HepG2 (cell line): ENCODE measurements around the gene TNRC18. TPM values are rescaled to one million over a fixed set of nuclear protein-coding genes. Genes with fewer than 3 reads are reported as not detected.

Experiments used
- ATAC-seq: fragments of 200-7000 bp; cut with Tn5 transposase; 3 replicates; pipeline ENCODE4 v1.9.1; 2020; ENCODE audit warnings: mild to moderate bottlenecking, moderate library complexity
- BruUV-seq: library from RNA; stranded (reverse); fragments of 400-500 nt; replicated peaks from 2 replicates; lab custom pipeline; 2021; lab: Mats Ljungman, UMichigan
- CTCF ChIA-PET: fragments of 300-600 bp; formaldehyde crosslinking; extraction: SDS; loops from one replicate; lab custom pipeline; 2021; ENCODE audit warnings: low total read pairs, inconsistent platforms, low intra/inter-chr PET ratio; lab: Yijun Ruan, JAX
- POLR2A ChIA-PET: fragments of 350-600 bp; sonication (Branson Sonifier 250); formaldehyde crosslinking; loops from one replicate; lab custom pipeline; 2020; ENCODE audit warnings: antibody characterized with exemption, inconsistent platforms; lab: Yijun Ruan, JAX
- DNase-seq: peaks from one replicate; pipeline ENCODE4 v3.0.0-alpha.2; 2015; ENCODE audit warnings: low spot score
- FAIRE-seq: peaks from 3 replicates; lab custom pipeline; 2011; peaks lifted over from hg19 to GRCh38; lab: Jason Lieb, UNC
- H2AFZ ChIP-seq: one replicate; pipeline ENCODE4 v1.6.1; 2011; ENCODE audit warnings: low read length, inconsistent platforms
- H3K27ac ChIP-seq: fragments of 300-600 bp; 3 replicates; pipeline ENCODE4 v1.8.0; 2011; ENCODE audit warnings: mixed run types, mild to moderate bottlenecking, mixed read lengths, low read length, inconsistent platforms; ENCODE audit not compliant: insufficient read depth; ENCODE audit errors: extremely low read length
- H3K27me3 ChIP-seq, 2 experiments: fragments of 200-600 bp in 1 of 2; 2 replicates in 1 of 2; 3 replicates in 1 of 2; pipeline versions ENCODE4 v1.6.0 to v1.8.0; 2011; ENCODE audit warnings: low read length in 2 of 2, mild to moderate bottlenecking in 2 of 2, moderate library complexity in 2 of 2, inconsistent platforms in 1 of 2; ENCODE audit not compliant: insufficient read depth in 2 of 2, control insufficient read depth in 1 of 2
- H3K36me3 ChIP-seq, 2 experiments: fragments of 200-600 bp in 1 of 2; replicated peaks in 1 of 2; 2 replicates in 1 of 2; 3 replicates in 1 of 2; pipeline versions ENCODE4 v1.5.1 to v1.8.0; 2011; ENCODE audit warnings: low read length in 2 of 2, inconsistent platforms in 1 of 2; ENCODE audit not compliant: insufficient read depth in 2 of 2, control insufficient read depth in 1 of 2
- H3K4me1 ChIP-seq: 2 replicates; pipeline ENCODE4 v1.5.1; 2012; ENCODE audit warnings: low read length, inconsistent platforms; ENCODE audit not compliant: insufficient read depth
- H3K4me2 ChIP-seq: 2 replicates; pipeline ENCODE4 v1.6.0; 2011; ENCODE audit warnings: low read depth, low read length, inconsistent platforms
- H3K4me3 ChIP-seq, 3 experiments: fragments of 200-600 bp in 1 of 3; sonication (generic), shearing (Covaris generic) in 1 of 3; replicated peaks in 1 of 3; 2 replicates each; pipeline ENCODE4 v1.5.1; 2011 to 2016; ENCODE audit warnings: low read length in 3 of 3, inconsistent platforms in 2 of 3, low read depth in 2 of 3, mild to moderate bottlenecking in 2 of 3, control low read depth in 1 of 3, mixed read lengths in 1 of 3; ENCODE audit not compliant: insufficient read depth in 1 of 3
- H3K79me2 ChIP-seq: one replicate; pipeline ENCODE4 v1.6.1; 2011; ENCODE audit warnings: low read length, inconsistent platforms; ENCODE audit not compliant: insufficient read depth
- H3K9ac ChIP-seq: 2 replicates; pipeline ENCODE4 v1.6.0; 2011; ENCODE audit warnings: mild to moderate bottlenecking, low read depth, low read length, inconsistent platforms; ENCODE audit not compliant: insufficient read depth
- H3K9me3 ChIP-seq: 2 replicates; pipeline ENCODE4 v1.5.1; 2012; ENCODE audit warnings: mild to moderate bottlenecking, low read length
- H4K20me1 ChIP-seq: 2 replicates; pipeline ENCODE4 v1.6.0; 2011; ENCODE audit warnings: inconsistent platforms, mild to moderate bottlenecking, low read length, moderate library complexity; ENCODE audit not compliant: insufficient read depth
- CCAR2 ChIP-seq: fragments of 200-400 bp; formaldehyde crosslinking; optimal IDR thresholded peaks from 2 replicates; pipeline ENCODE3; 2018; ENCODE audit warnings: low read depth, mild to moderate bottlenecking, low read length, moderate library complexity
- ETV5 ChIP-seq: IDR thresholded peaks from 2 replicates; pipeline ENCODE4 v1.6.1; 2018; ENCODE audit warnings: missing biosample characterization, missing genetic modification reagents, inconsistent platforms, borderline replicate concordance
- GZF1 ChIP-seq: sonication (generic); formaldehyde crosslinking; IDR thresholded peaks from 2 replicates; pipeline ENCODE4 v1.5.1; 2020; ENCODE audit warnings: mild to moderate bottlenecking, missing genetic modification reagents
- MATR3 ChIP-seq: sonication (generic); formaldehyde crosslinking; IDR thresholded peaks from 2 replicates; pipeline ENCODE4 v1.4.0; 2020; ENCODE audit warnings: missing genetic modification reagents
- MIXL1 ChIP-seq: IDR thresholded peaks from 2 replicates; pipeline ENCODE4 v1.6.1; 2016
- ONECUT2 ChIP-seq: sonication (generic); formaldehyde crosslinking; IDR thresholded peaks from 2 replicates; pipeline ENCODE4 v1.4.0; 2020; ENCODE audit warnings: missing genetic modification reagents
- PTBP1 ChIP-seq: fragments of 200-400 bp; formaldehyde crosslinking; IDR thresholded peaks from 2 replicates; pipeline ENCODE4 v1.6.1; 2018; ENCODE audit warnings: low read length, low read depth; ENCODE audit not compliant: poor library complexity, severe bottlenecking
- RBFOX2 ChIP-seq: fragments of 200-400 bp; formaldehyde crosslinking; IDR thresholded peaks from 2 replicates; pipeline ENCODE4 v1.6.1; 2017; ENCODE audit warnings: low read depth, mild to moderate bottlenecking, low read length
- SALL1 ChIP-seq: sonication (generic); formaldehyde crosslinking; IDR thresholded peaks from 2 replicates; pipeline ENCODE4 v1.8.0; 2022; ENCODE audit warnings: mild to moderate bottlenecking, missing genetic modification reagents
- TBX2 ChIP-seq: sonication (generic); formaldehyde crosslinking; IDR thresholded peaks from 2 replicates; pipeline ENCODE4 v1.5.0; 2020; ENCODE audit warnings: missing genetic modification reagents, mild to moderate bottlenecking, borderline replicate concordance
- XRCC5 ChIP-seq: fragments of 200-400 bp; formaldehyde crosslinking; optimal IDR thresholded peaks from 2 replicates; pipeline ENCODE3; 2017; ENCODE audit warnings: mild to moderate bottlenecking, low read length
- ZBTB49 ChIP-seq: sonication (generic); formaldehyde crosslinking; IDR thresholded peaks from 2 replicates; pipeline ENCODE4 v1.4.0; 2020; ENCODE audit warnings: missing genetic modification reagents, borderline replicate concordance
- ZNF24 ChIP-seq: fragments of 450-650 bp; IDR thresholded peaks from 2 replicates; pipeline ENCODE4 v1.6.1; 2017; ENCODE audit warnings: antibody characterized with exemption, mild to moderate bottlenecking
- ZNF333 ChIP-seq: sonication (generic); formaldehyde crosslinking; IDR thresholded peaks from 2 replicates; pipeline ENCODE4 v1.4.0; 2020; ENCODE audit warnings: mild to moderate bottlenecking, missing genetic modification reagents, borderline replicate concordance
- ZNF460 ChIP-seq: sonication (generic); formaldehyde crosslinking; IDR thresholded peaks from 2 replicates; pipeline ENCODE4 v1.5.1; 2020; ENCODE audit warnings: missing genetic modification reagents, mild to moderate bottlenecking, borderline replicate concordance
- WGBS: methylation state at CpG from one replicate; pipeline ENCODE4 v1.1.6; 2017; ENCODE audit warnings: low lambda C conversion rate; 5-methylcytosine and 5-hydroxymethylcytosine counted together
- in situ Hi-C: cut with HindIII; loops from 2 replicates; pipeline ENCODE4 v1.10.0; 2017; ENCODE audit warnings: low pct_unique_long_range_greater_than_20kb; ENCODE audit not compliant: extremely low pct_ligation_motif_present
- intact Hi-C: fragments of 100-400 bp; cut with micrococcal nuclease; formaldehyde crosslinking; loops from one replicate; pipeline ENCODE4 v1.10.0; 2022; ENCODE audit not compliant: unreplicated experiment
- polyA plus RNA-seq, 8 experiments: library from polyadenylated mRNA; depleted of rRNA in 3 of 8; stranded (reverse) in 7 of 8; unstranded in 1 of 8; fragments of >200 nt; fragmentation: Illumina TruSeq in 4 of 8; extraction: Trizol in 4 of 8; gene quantifications; 2 replicates each; pipeline versions ENCODE4 v1.2.1 to v1.2.3, GENCODE V29; 2011 to 2016; ENCODE audit warnings: low read depth in 4 of 8, missing spikeins in 1 of 8, mixed read lengths in 1 of 8; ENCODE audit not compliant: insufficient read depth in 1 of 8
- total RNA-seq, 5 experiments: library from RNA; depleted of rRNA; stranded (reverse); fragments of >200 nt; fragmentation: Illumina TruSeq; extraction: Trizol; gene quantifications; 2 replicates each; pipeline ENCODE4 v1.2.3, GENCODE V29; 2016; ENCODE audit warnings: low read depth in 1 of 5
- TF ChIP-seq, protein P1 (sequence below): sonication (generic); formaldehyde crosslinking; IDR thresholded peaks from 2 replicates; pipeline ENCODE4 v1.5.1; 2020; ENCODE audit warnings: missing genetic modification reagents, mild to moderate bottlenecking, borderline replicate concordance

The TNRC18 gene
- total and polyA plus RNA-seq, 2 of the 13 experiments (the other 11 are each of a cell fraction or from before 2014, with no cell fraction given) = 11.7 to 17.4 TPM

DNA sequence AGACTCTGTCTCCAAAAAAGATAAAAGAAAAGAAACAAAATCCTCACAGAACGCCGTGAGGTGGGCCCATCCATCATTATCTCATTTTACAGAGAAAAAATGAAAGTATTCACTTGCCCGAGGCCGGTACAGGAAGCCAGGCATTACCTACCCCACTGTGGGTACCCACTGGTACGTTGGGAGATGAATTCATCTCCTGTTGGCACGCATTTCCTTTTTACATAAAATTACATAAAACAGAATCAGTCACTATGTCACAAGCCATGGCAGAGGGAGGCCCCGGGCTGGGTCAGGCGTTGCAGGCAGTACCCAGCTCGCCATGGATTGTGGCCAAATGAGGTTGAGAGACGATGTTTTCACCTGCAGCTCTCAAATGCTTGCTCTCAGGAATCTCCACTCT, 38.6 kb upstream of the TNRC18 start (continued):
- TF ChIP-seq ZBTB49 (CRISPR knock-in tag) = no peak
- TF ChIP-seq MIXL1 (CRISPR knock-in tag) = no peak
- no peak for TF ChIP-seq PTBP1
- no peak for TF ChIP-seq MATR3 (CRISPR knock-in tag)
- no peak for TF ChIP-seq XRCC5
- TF ChIP-seq, protein P1, sequence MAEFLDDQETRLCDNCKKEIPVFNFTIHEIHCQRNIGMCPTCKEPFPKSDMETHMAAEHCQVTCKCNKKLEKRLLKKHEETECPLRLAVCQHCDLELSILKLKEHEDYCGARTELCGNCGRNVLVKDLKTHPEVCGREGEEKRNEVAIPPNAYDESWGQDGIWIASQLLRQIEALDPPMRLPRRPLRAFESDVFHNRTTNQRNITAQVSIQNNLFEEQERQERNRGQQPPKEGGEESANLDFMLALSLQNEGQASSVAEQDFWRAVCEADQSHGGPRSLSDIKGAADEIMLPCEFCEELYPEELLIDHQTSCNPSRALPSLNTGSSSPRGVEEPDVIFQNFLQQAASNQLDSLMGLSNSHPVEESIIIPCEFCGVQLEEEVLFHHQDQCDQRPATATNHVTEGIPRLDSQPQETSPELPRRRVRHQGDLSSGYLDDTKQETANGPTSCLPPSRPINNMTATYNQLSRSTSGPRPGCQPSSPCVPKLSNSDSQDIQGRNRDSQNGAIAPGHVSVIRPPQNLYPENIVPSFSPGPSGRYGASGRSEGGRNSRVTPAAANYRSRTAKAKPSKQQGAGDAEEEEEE (CRISPR knock-in tag) = no peak
- TF ChIP-seq ETV5 (CRISPR knock-in tag) = no peak
- no peak for TF ChIP-seq GZF1

DNA sequence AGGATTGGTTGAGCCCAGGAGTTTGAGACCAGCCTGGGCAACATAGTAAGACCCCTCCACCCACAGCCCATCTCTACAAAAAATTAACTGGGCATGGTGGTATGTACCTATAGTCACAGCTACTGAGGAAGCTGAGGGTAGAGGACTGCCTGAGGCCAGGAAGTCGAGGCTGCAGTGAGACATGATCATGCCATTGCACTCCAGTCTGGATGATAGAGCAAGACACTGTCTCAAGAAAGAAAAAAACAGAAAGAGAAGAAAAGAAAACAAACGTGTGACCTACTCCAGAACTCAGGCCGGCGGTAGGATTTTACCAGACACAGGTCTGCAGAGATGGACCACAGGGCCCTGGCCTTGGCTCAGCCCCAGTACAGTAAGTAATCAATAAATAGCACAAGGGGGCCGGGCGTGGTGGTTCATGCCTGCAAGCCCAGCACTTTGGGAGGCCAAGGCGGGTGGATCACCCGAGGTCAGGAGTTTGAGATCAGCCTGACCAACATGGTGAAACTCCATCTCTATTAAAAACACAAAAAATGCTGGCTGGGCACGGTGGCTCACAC, 35.4 kb upstream of the TNRC18 start:
- WGBS = 37% methylated on average over 9 of the region's 9 CpGs
- Histone ChIP-seq H3K9ac (no peak overlapping the region), H3K9me3 (no peaks in the 10 kb centered on the region), H2AFZ (no peak overlapping the region), H3K27ac (no peak overlapping the region), H3K4me1 (peaks cover 7% of the 10 kb centered on the region; the same call in 1 of the 2 replicates), H3K36me3 (no peaks in the 10 kb centered on the region), H3K4me2 (no peak overlapping the region), H3K4me3 (no peak overlapping the region), H4K20me1 (no peaks in the 10 kb centered on the region), H3K27me3 (no peaks in the 10 kb centered on the region; a peak in 2 of 5 replicates), H3K79me2 (no peaks in the 10 kb centered on the region)
- intact Hi-C loops = no loop called here
- no peak for FAIRE-seq
- TF ChIP-seq RBFOX2 = no peak
- TF ChIP-seq TBX2 (CRISPR knock-in tag) = no peak
- no peak for TF ChIP-seq SALL1
- TF ChIP-seq CCAR2 = no peak
- no peak for TF ChIP-seq ZNF24
- peak; percentile 50; the same call in 1 of the 2 replicates for TF ChIP-seq ONECUT2 (CRISPR knock-in tag)
- no peak for TF ChIP-seq ZNF333 (CRISPR knock-in tag)
- peak; percentile 36; the same call in 1 of the 2 replicates for TF ChIP-seq ZNF460 (CRISPR knock-in tag)
- in situ Hi-C loops = loop anchor here (25.0 kb wide), 2 partner anchors 222 to 322 kb away; no protein-coding TSS in a partner anchor
- ATAC-seq = peak; percentile 62
- DNase-seq = no peak
- no TSS peak for BruUV-seq
- POLR2A ChIA-PET = no interaction called here
- CTCF ChIA-PET = no interaction called here
